Adipocyte (in vitro differentiated cells): Measurements from ENCODE around the gene TMEM126B.
"Not testable (repeated sequence)": the region's sequence is repeated elsewhere in the genome, so short reads cannot be mapped to it uniquely, and the experiment has no call there.

Experiments
- DNase-seq: peaks from one replicate; pipeline ENCODE4 v3.0.0-alpha.2; 2015; ENCODE audit warnings: low read depth
- H3K27me3 ChIP-seq: replicated peaks from 2 replicates; pipeline ENCODE4 v1.7.0; 2013; ENCODE audit warnings: mild to moderate bottlenecking, low read length, moderate library complexity; ENCODE audit not compliant: control insufficient read depth, insufficient read depth
- H3K36me3 ChIP-seq: 2 replicates; pipeline ENCODE4 v1.7.0; 2013; ENCODE audit warnings: low read length, mild to moderate bottlenecking, moderate library complexity; ENCODE audit not compliant: control insufficient read depth, insufficient read depth, severe bottlenecking
- H3K4me1 ChIP-seq: 2 replicates; pipeline ENCODE4 v1.7.0; 2013; ENCODE audit warnings: mild to moderate bottlenecking, low read length, moderate library complexity; ENCODE audit not compliant: control insufficient read depth, insufficient read depth
- H3K4me3 ChIP-seq: 2 replicates; pipeline ENCODE4 v1.7.0; 2013; ENCODE audit warnings: mild to moderate bottlenecking, low read length, moderate library complexity
- H3K9ac ChIP-seq: 2 replicates; pipeline ENCODE4 v1.7.0; 2013; ENCODE audit warnings: mild to moderate bottlenecking, low read length, moderate library complexity
- H3K9me3 ChIP-seq: 2 replicates; pipeline ENCODE4 v1.7.0; 2013; ENCODE audit warnings: mild to moderate bottlenecking, low read length, moderate library complexity; ENCODE audit not compliant: control insufficient read depth

Gene TMEM126B

GRCh38 chr11:85666687-85667086 lies 38.3 kb downstream of the TMEM126B start:
- H3K4me1 ChIP-seq: peaks cover 15% of the 10 kb centered on the region
- DNase-seq: no peak
- no peaks in the 10 kb centered on the region for H3K36me3 ChIP-seq

GRCh38 chr11:85668157-85668556 lies 39.8 kb downstream of the TMEM126B start:
- Histone ChIP-seq H3K4me1 (peaks cover 5% of the 10 kb centered on the region), H3K27me3 (no peaks in the 10 kb centered on the region), H3K36me3 (no peaks in the 10 kb centered on the region), H3K9ac (no peak overlapping the region), H3K4me3 (no peak overlapping the region), H3K9me3 (no peaks in the 10 kb centered on the region)
- no peak for DNase-seq

More at GRCh38 chr11:85666687-85667086, 38.3 kb downstream of the TMEM126B start:
- Histone ChIP-seq H3K9me3 (no peaks in the 10 kb centered on the region), H3K9ac (no peak overlapping the region), H3K27me3 (no peaks in the 10 kb centered on the region), H3K4me3 (no peak overlapping the region)

- H3K4me1 ChIP-seq, H3K4me3 ChIP-seq, H3K9ac ChIP-seq, H3K9me3 ChIP-seq, DNase-seq, H3K36me3 ChIP-seq, H3K27me3 ChIP-seq: not testable (repeated sequence)
Measured at GRCh38 chr11:85670949-85671663, 42.7 kb downstream of the TMEM126B start.

- Histone ChIP-seq H3K9me3 (peaks cover 5% of the 10 kb centered on the region), H3K9ac (no peak overlapping the region), H3K4me1 (no peaks in the 10 kb centered on the region), H3K27me3 (no peaks in the 10 kb centered on the region), H3K36me3 (no peaks in the 10 kb centered on the region), H3K4me3 (no peak overlapping the region)
- no peak for DNase-seq
Measured at GRCh38 chr11:85672105-85672902, 43.9 kb downstream of the TMEM126B start.

- no peaks in the 10 kb centered on the region for H3K4me1 ChIP-seq
Measured at GRCh38 chr11:85673393-85673792, 45.0 kb downstream of the TMEM126B start.

GRCh38 chr11:85679576-85679975 lies 51.2 kb downstream of the TMEM126B start:
- no peak for DNase-seq
- Histone ChIP-seq H3K4me3 (no peak overlapping the region), H3K4me1 (peaks cover 2% of the 10 kb centered on the region), H3K27me3 (no peaks in the 10 kb centered on the region), H3K36me3 (no peaks in the 10 kb centered on the region), H3K9me3 (no peaks in the 10 kb centered on the region), H3K9ac (no peak overlapping the region)

More at GRCh38 chr11:85673393-85673792, 45.0 kb downstream of the TMEM126B start:
- Histone ChIP-seq H3K27me3 (no peaks in the 10 kb centered on the region), H3K9ac (no peak overlapping the region), H3K4me3 (no peak overlapping the region), H3K36me3 (no peaks in the 10 kb centered on the region), H3K9me3 (peaks cover 5% of the 10 kb centered on the region)
- no peak for DNase-seq

- H3K9ac ChIP-seq: no peak overlapping the region
- H3K4me1 ChIP-seq: peaks cover 13% of the 10 kb centered on the region
- H3K36me3 ChIP-seq: no peaks in the 10 kb centered on the region
- H3K9me3 ChIP-seq: no peaks in the 10 kb centered on the region
- H3K4me3 ChIP-seq: no peak overlapping the region
- H3K27me3 ChIP-seq: no peaks in the 10 kb centered on the region
- no peak for DNase-seq
Measured at GRCh38 chr11:85680897-85681296, 52.5 kb downstream of the TMEM126B start.

- H3K27me3 ChIP-seq: no peaks in the 10 kb centered on the region
- no peaks in the 10 kb centered on the region for H3K9me3 ChIP-seq
- peaks cover 18% of the 10 kb centered on the region for H3K4me1 ChIP-seq
- DNase-seq: no peak
- H3K9ac ChIP-seq: peak overlapping the region; percentile 87
- H3K36me3 ChIP-seq: no peaks in the 10 kb centered on the region
- H3K4me3 ChIP-seq: peak overlapping the region; percentile 87
Measured at GRCh38 chr11:85682330-85683305, 54.2 kb downstream of the TMEM126B start.

- no peak for DNase-seq
- no peaks in the 10 kb centered on the region for H3K9me3 ChIP-seq
- H3K36me3 ChIP-seq: no peaks in the 10 kb centered on the region
- peak overlapping the region; percentile 76 for H3K9ac ChIP-seq
- H3K4me3 ChIP-seq: peak overlapping the region; percentile 85
- H3K4me1 ChIP-seq: peaks cover 18% of the 10 kb centered on the region
- H3K27me3 ChIP-seq: no peaks in the 10 kb centered on the region
Measured at GRCh38 chr11:85685125-85685819, 56.9 kb downstream of the TMEM126B start.

GRCh38 chr11:85685820-85686459 lies 57.5 kb downstream of the TMEM126B start, which contains the start of gene CCDC89:
Gene CCDC89, minus strand, starts transcription at chr11:85686195. Its CDS starts 65 bp downstream, at chr11:85686130.
- no peaks in the 10 kb centered on the region for H3K9me3 ChIP-seq
- H3K4me1 ChIP-seq: peaks cover 18% of the 10 kb centered on the region
- peak within 1 kb of the TSS; percentile 76 for H3K9ac ChIP-seq
- no peaks in the 10 kb centered on the region for H3K27me3 ChIP-seq
- H3K36me3 ChIP-seq: no peaks in the 10 kb centered on the region
- peak within 1 kb of the TSS; percentile 85 for H3K4me3 ChIP-seq
- no peak for DNase-seq
